Neural crest cell (in vitro differentiated cells): ENCODE measurements around the gene WDSUB1. TPM values are rescaled to one million over a fixed set of nuclear protein-coding genes. Genes with fewer than 3 reads are reported as not detected.

Experiments
- DNase-seq: peaks from one replicate; pipeline ENCODE4 v3.0.0; 2021; ENCODE audit warnings: low read depth, mixed read lengths, low spot score
- H3K27ac Mint-ChIP-seq: one replicate; pipeline ENCODE4 v1.8.0; 2021; ENCODE audit warnings: mild to moderate bottlenecking, mixed read lengths; ENCODE audit not compliant: unreplicated experiment
- H3K27me3 Mint-ChIP-seq: 2 replicates; pipeline ENCODE4 v1.8.0; 2021; ENCODE audit warnings: low read depth, mild to moderate bottlenecking, mixed read lengths
- H3K36me3 Mint-ChIP-seq: 2 replicates; pipeline ENCODE4 v1.8.0; 2021; ENCODE audit warnings: low read depth, mild to moderate bottlenecking, mixed read lengths
- H3K4me1 Mint-ChIP-seq: 2 replicates; pipeline ENCODE4 v1.8.0; 2021; ENCODE audit warnings: mixed read lengths
- H3K4me3 Mint-ChIP-seq: one replicate; pipeline ENCODE4 v1.8.0; 2021; ENCODE audit warnings: mild to moderate bottlenecking, mixed read lengths
- H3K9me3 Mint-ChIP-seq: 2 replicates; pipeline ENCODE4 v1.8.0; 2021; ENCODE audit warnings: mixed read lengths
- CTCF ChIP-seq: fragments of 200-600 bp; sonication (generic); conservative IDR thresholded peaks from 2 replicates; pipeline ENCODE4 v1.5.0; 2021; ENCODE audit warnings: antibody characterized with exemption, mild to moderate bottlenecking
- total RNA-seq: library from RNA; stranded (reverse); gene quantifications from 2 replicates; pipeline ENCODE4 v1.2.1, GENCODE V29; 2021

Gene WDSUB1
- total RNA-seq, 1 donor from 2014 or later, result 4.9 TPM

GRCh38 chr2:159266554-159266953 lies 19.9 kb downstream of the WDSUB1 start:
- no peaks in the 10 kb centered on the region for H3K27me3 Mint-ChIP-seq
- H3K27ac Mint-ChIP-seq, result no peak overlapping the region
- no peaks in the 10 kb centered on the region for H3K4me1 Mint-ChIP-seq
- TF ChIP-seq CTCF, result no peak
- peaks cover 11% of the 10 kb centered on the region for H3K36me3 Mint-ChIP-seq
- no peak for DNase-seq
- no peak overlapping the region for H3K4me3 Mint-ChIP-seq
- H3K9me3 Mint-ChIP-seq, result no peaks in the 10 kb centered on the region

- H3K4me1 Mint-ChIP-seq, result no peaks in the 10 kb centered on the region
Measured at GRCh38 chr2:159265171-159265576, 21.3 kb downstream of the WDSUB1 start.

GRCh38 chr2:159262904-159263303 lies 23.6 kb downstream of the WDSUB1 start:
- H3K36me3 Mint-ChIP-seq, result peaks cover 3% of the 10 kb centered on the region
- no peak overlapping the region for H3K4me3 Mint-ChIP-seq
- no peaks in the 10 kb centered on the region for H3K27me3 Mint-ChIP-seq
- no peaks in the 10 kb centered on the region for H3K4me1 Mint-ChIP-seq
- no peak overlapping the region for H3K27ac Mint-ChIP-seq
- no peak for DNase-seq
- TF ChIP-seq CTCF, result no peak
- H3K9me3 Mint-ChIP-seq, result no peaks in the 10 kb centered on the region

More at GRCh38 chr2:159265171-159265576, 21.3 kb downstream of the WDSUB1 start:
- Mint-ChIP-seq H3K36me3 (peaks cover 7% of the 10 kb centered on the region), H3K4me3 (no peak overlapping the region), H3K27ac (no peak overlapping the region), H3K27me3 (no peaks in the 10 kb centered on the region), H3K9me3 (no peaks in the 10 kb centered on the region)
- DNase-seq, result no peak
- TF ChIP-seq CTCF, result no peak

- H3K9me3 Mint-ChIP-seq, result no peaks in the 10 kb centered on the region
- DNase-seq, result no peak
- no peaks in the 10 kb centered on the region for H3K4me1 Mint-ChIP-seq
- no peak overlapping the region for H3K27ac Mint-ChIP-seq
- H3K27me3 Mint-ChIP-seq, result no peaks in the 10 kb centered on the region
- H3K4me3 Mint-ChIP-seq, result no peak overlapping the region
- peaks cover 3% of the 10 kb centered on the region for H3K36me3 Mint-ChIP-seq
- TF ChIP-seq CTCF, result no peak
Measured at GRCh38 chr2:159262226-159262625, 24.3 kb downstream of the WDSUB1 start.

DNA sequence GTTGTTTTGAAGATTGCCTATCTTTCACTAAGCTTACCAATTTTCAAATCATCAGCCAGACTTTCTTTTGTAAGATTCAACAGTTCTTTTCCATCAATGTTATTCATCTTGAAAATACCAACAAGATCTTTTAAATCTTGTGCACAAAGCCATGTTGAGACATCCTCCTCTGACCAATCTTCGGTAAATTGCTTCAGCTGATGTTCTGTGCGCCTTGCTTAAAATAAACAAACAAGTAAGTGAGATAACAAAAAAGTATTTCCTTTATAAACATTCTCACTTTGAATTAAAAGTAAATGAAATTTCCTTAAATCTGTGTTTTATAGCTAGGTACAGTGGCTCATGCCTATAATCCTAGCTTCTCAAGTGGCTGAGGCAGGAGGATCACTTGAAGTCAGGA lies 30.3 kb downstream of the WDSUB1 start:
- Mint-ChIP-seq H3K4me1 (no peaks in the 10 kb centered on the region), H3K36me3 (peaks cover 11% of the 10 kb centered on the region), H3K27ac (no peak overlapping the region), H3K9me3 (peaks cover 3% of the 10 kb centered on the region), H3K27me3 (no peaks in the 10 kb centered on the region), H3K4me3 (no peak overlapping the region)
- no peak for TF ChIP-seq CTCF
- DNase-seq, result no peak

- no peaks in the 10 kb centered on the region for H3K4me1 Mint-ChIP-seq
- H3K27me3 Mint-ChIP-seq, result no peaks in the 10 kb centered on the region
- peaks cover 3% of the 10 kb centered on the region for H3K9me3 Mint-ChIP-seq
- no peak for TF ChIP-seq CTCF
- no peak overlapping the region for H3K4me3 Mint-ChIP-seq
- H3K27ac Mint-ChIP-seq, result no peak overlapping the region
- no peak for DNase-seq
- peaks cover 15% of the 10 kb centered on the region for H3K36me3 Mint-ChIP-seq
Measured at GRCh38 chr2:159252905-159253304, 33.6 kb downstream of the WDSUB1 start.
